Fibroblast of skin of right quadriceps (primary cell): Measurements from ENCODE around the gene ZNF185.

ENCODE experiments used
- DNase-seq: peaks from one replicate; pipeline ENCODE4 v3.0.0-alpha.2; 2013

ZNF185 gene

GRCh38 chrX:152917656-152918579 lies 20.1 kb downstream of the ZNF185 start:
- no peak for DNase-seq

DNA sequence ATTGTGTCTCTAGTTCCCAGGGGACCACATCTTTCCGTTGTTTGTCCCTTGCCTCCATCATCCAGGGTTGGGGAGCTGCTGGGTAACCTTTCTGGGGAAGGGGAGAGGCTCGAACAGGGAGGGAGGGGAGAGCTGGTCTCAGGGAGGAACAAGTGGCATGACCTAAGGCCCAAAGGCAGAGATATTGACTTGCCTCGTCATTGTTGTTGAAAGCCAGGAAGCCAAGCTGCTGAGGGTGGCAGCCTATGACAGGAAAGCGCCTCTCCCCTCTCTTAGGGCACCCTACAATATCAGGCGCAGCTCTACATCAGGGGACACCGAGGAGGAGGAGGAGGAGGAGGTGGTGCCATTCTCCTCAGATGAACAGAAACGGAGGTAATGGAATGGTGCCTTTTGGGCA lies 20.8 kb downstream of the ZNF185 start:
- no peak for DNase-seq

DNA sequence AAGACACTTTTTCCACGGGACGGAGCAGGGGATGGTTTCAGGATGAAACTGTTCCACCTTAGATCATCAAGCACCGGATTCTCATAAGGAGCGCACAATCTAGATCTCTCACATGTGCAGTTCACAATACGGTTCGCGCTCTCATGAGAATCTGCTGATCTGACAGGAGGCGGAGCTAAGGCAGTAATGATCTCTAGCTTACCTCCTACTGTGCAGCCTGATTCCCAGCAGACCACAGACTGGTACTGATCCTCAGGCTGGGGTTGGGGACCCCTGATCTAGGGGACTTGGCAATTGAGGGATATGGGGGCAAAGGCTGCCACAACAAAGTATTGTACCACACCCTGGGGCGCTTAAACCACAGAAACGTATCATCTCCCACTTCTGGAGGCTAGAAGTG lies 25.7 kb downstream of the ZNF185 start:
- no peak for DNase-seq

- DNase-seq = no peak
Measured at GRCh38 chrX:152925835-152926234, 28.0 kb downstream of the ZNF185 start.

DNA sequence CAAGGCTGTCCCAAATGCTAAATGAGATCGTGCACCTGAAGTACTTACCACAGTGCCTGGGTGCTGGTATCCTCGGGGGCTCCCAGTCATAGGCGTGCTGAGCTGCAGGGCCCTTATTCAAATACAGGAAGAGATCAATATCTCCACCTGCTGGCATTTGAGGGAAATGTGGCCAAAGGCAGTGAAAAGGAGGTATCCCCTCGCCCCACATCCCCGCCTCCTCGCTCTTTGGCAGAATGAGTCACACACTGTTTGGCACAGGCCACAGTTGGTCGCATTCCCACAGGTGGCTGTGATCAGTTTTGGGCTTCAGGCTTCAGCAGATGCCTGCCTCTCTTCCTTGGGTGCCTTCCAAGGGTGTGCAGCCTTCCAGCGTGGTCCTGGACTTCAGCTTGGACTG lies 28.4 kb downstream of the ZNF185 start:
- peak; percentile 74 for DNase-seq

GRCh38 chrX:152926923-152927322 lies 29.1 kb downstream of the ZNF185 start:
- DNase-seq = no peak

- no peak for DNase-seq
Measured at GRCh38 chrX:152927858-152928760, 30.2 kb downstream of the ZNF185 start.

DNA sequence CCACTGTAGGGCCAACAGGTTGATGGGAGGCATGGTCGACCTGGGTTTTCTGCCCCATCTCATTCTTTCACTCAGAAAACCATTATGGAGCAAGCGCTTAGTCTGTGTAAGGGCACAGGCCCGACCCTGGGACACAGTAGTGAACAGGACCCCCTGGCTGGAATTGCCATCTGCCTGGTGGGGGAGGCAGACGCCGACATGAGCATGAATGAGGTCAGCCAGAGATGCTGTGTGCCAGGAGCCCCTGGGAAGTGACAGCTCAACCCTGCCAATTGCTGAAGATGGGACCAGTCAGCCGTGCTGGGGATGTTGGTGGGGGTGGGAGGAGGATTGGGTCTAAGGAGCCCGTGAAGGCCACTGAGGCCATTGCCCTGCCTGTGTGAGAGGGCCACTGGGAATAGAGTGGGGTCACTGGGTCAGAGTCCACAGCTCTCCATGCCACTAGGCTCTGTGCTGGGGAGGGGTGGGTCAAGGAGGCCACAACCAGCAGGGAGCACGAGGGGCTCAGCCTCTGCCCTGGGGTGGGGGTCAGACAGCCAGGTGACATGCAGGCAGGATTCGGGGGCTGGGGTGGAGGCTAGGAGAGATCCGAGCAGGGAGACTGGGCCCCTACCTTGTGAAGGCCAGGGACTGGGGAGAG lies 31.0 kb downstream of the ZNF185 start:
- no peak for DNase-seq

GRCh38 chrX:152929898-152930297 lies 32.0 kb downstream of the ZNF185 start:
- no peak for DNase-seq

GRCh38 chrX:152930516-152930915 lies 32.6 kb downstream of the ZNF185 start:
- DNase-seq = no peak

DNA sequence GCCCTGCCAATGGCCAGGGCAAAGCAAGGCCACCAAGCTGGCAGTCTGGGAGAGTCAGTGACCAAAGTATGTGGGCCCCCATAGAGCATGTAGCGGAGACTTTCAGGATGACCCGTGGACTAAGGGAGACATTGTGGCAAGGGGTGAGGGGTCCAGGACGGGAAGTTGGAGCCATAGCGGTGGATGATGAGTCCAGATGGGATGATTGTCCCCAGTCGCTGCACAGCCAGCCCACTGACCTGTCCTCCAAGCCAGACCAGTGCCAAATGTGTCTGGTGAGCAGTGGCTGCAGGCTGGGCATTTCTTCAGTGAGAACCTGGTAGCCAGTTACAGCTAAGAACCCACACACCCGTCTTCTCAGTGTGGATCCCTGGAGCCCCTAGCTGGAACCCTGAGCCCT lies 34.3 kb downstream of the ZNF185 start:
- DNase-seq = no peak

- no peak for DNase-seq
Measured at GRCh38 chrX:152932598-152933175, 34.8 kb downstream of the ZNF185 start.

DNA sequence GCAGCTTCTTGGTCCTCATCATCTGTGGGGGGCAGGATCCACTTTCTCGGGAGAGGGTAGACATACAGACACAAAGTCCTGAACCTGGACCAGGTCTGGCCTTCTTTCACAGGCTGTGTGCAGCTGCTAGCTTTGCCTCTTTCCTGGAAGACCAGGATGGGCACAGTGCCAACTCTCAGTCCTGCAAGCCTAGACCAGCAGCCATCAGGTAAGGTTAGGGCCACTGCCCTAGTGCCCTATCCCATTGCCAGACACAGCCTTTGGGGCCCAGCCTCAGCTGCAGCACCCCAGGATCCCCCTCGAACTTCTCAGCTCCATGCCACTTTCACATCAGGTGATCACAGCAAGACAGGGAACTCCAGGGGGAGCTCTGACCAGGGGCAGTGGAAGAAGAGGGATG lies 38.4 kb downstream of the ZNF185 start:
- DNase-seq = no peak

- no peak for DNase-seq
Measured at GRCh38 chrX:152937236-152937635, 39.4 kb downstream of the ZNF185 start.

- DNase-seq = peak; percentile 90
Measured at GRCh38 chrX:152941328-152942076, 43.6 kb downstream of the ZNF185 start.

- peak; percentile 3 for DNase-seq
Measured at GRCh38 chrX:152942077-152942442, 44.2 kb downstream of the ZNF185 start.

GRCh38 chrX:152943826-152944225 lies 46.0 kb downstream of the ZNF185 start:
- no peak for DNase-seq

DNA sequence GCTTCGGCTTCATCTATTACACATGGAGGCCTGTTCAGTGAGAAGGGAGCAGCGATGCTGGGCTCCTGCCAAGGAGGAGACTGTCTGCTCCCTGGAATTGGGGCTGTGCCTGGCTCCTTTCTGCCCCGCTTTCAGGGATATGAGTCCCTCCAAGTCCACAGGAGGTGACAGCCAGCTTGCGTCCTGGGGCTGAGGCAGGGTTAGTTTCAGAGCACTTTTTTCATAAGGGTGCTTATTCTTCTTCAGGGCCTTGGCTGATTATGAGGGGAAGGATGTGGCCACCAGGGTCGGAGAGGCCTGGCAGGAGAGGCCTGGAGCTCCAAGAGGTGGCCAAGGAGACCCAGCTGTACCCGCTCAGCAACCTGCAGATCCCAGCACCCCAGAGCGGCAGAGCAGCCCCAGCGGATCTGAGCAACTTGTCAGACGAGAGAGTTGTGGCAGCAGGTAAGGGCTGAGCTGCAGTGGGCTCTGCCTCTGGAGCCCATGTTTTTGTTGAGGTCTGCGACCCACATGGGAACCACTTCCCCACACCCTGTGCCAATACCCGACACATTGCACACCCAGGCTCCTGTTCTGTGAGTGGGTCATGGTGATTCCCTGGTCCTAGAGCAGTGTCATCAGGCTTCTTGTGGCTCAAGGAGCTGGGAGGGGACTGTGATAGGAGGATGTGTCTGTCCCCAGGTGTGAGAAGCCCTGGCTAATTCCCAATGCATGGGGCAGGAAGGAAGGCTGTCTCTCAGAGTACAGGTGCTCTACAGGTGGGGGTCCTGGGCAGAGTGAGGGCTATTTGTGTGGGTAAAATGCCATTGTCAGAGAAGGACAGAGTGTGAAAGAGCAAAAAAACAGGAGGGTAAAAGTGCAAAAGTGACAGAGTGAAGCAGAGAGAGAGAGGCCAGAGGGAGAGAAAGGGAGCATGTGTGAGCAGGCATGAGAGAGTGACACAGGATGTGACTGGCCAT lies 47.4 kb downstream of the ZNF185 start:
- no peak for DNase-seq

DNA sequence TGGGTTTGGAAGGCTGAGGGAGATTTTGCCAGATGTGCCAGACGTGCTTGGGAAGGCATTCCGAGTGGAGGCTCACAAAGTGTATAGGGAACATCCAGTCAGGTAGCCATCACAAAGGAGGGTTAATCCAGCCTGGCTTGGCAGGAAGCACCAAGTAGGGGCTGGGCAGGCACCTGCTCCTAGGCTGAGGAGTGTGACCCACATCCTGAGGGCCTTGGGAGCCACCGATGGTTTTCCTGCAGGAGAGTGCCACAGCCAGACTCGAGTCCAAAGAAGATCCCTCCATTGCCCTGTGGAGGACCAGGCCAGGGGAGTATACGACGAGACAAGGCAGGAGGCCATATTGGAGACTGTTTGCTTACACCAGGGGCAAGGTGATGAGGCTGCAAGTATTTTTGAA lies 48.8 kb downstream of the ZNF185 start:
- no peak for DNase-seq
